NCI-H1105 (cell line): Measurements from ENCODE around the gene UBA5.

ENCODE experiments used
- DNase-seq: peaks from one replicate; lab custom pipeline; 2025; lab: John Stamatoyannopoulos, UW

The UBA5 gene

DNA sequence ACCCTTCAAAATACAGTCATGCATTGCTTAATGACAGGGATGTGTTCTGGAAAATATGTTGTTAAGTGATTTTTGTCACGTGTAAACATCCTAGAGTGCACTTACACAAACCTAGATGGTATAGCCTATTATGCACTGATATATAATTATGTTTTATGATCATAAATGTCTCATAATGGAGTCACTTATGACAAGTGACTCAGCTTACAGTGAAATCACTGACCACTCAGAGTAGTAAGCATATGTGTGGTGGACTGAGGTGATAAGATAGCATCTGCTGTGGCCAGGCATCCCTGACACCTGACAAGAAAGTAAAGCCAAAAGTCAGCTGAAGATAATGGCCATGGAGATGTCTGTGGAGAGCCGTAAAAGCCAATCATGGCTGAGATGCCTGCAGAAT is 5.9 kb upstream of the UBA5 start:
- peak; percentile 84 for DNase-seq

DNA sequence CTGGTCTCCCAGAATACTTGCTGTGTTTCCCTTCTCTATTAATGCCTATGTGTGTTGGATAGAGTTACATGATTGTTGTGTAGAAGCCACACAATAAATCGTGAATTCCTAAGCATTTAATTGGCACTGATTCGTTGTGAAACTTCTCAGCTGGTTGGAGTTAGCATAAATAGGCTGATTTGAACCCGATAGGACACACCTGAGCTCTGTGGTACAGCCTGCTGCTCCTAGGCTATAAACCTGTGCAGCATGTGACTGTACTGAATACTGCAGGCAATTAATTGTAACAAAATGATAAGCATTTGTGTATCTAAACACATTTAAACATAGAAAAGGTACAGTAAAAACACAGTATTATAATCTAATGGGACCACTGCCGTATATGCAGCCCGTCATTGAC is 5.4 kb upstream of the UBA5 start:
- no peak for DNase-seq

DNA sequence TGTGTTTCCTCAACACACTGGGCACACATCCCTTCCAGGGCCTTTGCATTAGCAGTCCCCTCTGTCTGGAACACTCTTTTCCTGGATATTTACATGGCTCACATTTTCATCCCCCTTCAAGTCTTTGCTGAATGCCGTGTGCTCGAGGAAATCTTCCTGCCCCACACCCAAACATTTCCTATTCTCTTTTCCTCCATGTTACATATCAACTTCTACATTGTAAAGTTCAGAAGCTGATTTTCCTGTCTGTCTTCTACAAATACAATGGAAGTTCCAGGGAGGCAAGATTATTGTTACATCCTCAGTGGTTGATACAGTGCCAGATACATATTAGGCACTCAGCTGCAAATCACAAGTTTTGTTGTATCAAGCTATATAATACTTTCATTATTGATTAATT is 4.7 kb upstream of the UBA5 start:
- DNase-seq: no peak

DNA sequence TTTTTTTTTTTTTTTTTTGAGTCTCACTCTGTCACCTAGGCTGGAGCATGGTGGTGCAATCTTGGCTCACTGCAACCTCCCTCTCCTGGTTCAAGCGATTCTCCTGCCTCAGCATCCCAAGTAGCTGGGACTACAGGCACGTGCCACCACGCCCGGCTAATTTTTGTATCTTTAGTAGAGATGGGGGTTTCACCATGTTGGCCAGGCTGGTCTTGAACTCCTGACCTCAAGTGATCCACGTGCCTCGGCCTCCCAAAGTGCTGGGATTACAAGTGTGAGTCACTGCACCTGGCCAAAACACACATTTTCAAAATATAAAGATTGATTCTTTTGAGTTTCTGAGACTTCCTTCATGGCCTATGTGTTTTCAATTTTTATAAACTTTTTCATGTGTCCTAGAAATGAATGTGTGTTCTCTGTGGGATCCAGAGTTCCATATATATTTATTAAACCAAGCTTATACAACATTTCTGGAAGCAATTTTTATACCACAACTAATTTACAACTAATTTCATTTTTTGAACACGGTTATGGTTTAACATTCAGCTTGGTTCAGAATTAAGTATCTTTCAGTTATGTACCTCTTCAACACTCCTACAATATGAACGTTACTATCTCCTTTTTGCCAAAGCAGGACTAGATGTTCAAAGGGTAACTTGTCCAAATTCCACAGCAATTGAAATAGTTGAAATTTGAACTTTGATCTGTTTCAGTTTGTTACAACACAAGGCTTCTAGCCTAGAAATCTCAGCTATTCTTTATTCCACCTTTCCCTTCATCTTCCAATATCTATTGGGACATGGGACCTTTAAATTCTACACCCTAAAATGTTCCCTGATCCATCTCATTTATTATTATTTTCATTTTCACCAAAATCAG is 2.0 kb upstream of the UBA5 start:
- no peak for DNase-seq

DNA sequence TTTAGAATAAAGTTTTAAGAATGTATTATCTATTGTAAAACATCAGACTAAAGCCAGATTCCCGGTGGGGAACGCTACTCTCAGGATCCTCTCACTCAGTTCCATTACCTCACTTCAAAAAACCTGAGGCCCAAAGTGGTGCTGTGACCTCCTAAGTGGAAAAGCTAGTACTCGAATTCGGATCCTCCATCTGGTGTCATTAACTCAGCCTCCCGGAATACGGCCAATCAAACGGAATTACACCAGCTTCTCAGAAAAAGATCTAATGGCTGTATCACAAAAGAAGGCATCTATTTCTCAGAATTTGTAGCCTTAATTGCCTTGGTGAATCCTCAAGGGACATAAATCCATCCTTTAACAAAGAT is 1.1 kb upstream of the UBA5 start:
- DNase-seq: no peak

DNA sequence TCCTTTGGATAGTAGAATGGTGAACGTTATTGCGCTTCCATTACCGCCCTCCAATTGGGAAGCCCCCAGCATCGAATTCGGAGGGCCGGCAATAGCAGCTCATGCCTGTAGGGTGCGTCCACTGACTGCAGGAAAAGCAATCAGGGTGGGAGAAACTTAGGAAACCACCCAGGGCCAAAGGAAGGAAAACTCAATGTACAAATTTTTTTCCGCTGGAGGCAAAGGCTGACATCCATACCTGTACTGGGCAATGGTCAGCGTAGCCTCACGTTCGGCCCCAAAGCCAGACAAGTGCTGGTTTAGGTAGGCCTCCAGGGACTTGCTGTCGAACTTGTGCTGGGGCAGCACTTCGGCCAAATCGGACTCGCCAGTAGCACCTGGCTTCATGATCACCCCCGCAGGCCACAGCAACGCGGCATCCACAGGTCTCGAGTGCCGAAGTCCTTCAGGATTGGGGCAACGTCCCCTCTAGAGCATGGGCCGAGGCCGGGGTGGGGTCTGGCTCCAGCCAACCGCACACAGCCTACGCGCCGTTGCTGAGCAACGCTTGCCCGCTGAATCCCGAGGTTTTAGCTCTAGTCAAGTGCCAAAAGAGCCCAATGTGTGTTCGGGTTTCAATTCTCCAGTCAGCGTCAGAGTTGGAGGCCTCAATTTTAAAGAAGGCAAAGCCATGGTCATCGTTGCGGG is 621 bp upstream of the UBA5 start, which contains the start of gene ACAD11:
Gene ACAD11 (minus strand): TSS at position 445 of the 687 bp plus-strand sequence. CDS start 58 bp downstream, at position 387.
- DNase-seq: peak; percentile 82

DNA sequence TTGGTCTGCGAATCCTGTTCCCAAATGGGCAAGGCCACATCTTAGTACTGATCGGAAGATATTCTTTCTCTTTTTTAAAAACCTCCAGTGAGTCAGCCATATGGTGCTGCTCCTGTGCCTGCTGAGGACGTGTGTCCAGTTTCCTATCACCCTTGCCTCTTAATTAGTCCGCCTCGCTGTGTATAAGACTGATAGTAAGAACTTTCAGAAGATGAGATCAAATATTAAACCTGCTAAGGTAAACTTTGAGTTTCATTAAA is 612 bp downstream of the UBA5 start:
- DNase-seq: no peak

DNA sequence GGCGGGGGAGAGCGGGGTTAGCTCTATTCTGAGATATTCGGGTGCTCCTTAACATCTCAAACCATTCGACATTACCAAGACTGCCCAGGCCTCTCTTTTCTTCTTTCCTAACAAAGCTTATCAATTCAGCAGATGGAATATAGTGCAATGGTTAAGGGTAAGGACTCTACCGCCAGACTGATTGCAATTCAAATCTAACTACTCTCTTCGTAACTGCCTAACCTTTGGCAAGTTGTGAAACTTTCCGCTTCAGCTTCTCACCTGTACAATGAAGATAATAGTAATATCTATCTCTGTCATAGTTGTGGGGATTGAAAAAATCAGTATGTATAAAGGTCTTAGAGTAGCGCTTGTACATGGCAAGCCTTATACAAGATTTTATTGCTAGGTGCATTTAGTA is 972 bp downstream of the UBA5 start:
- no peak for DNase-seq

DNA sequence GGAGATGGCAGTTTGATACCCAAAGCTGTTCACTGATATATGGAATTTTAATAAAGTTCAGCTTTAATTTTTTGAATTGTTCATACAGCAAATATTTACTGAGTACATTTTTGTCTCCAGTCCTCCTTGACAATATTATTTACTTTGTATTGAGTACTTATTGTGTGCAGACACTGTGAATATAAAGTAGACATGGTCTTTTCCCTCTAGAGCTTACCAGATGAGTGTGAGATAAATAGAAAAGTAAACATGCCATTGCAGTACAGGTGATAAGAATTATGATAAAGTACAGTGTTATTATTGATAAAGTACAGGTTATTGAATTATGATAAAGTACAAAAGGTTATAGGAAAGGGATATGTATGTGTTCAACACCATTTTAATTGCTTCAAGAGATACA is 2.1 kb downstream of the UBA5 start:
- DNase-seq: no peak

DNA sequence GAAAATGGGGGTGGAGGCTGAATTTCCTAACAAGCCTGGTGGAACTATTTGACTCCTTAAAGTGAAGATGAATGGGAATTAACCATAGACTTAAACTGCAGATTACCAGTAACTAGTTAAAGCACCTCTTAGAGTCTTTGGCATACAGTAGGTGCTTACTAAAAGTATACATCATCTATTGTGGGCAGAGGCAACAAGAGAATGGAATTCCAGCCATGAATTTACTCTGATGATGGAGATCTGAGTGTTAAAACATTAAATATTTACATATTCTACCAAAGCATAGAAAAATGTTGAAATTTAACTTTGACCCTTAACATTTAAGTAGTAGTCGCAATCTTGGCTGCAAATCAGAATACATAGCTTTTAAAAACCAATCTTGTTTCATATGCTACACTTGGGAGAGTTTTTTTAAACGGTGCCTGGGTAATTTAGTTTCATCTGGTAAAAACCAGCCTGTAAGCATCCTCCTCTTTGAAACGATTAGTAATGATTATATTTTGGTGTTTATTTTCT is 5.2 kb downstream of the UBA5 start:
- no peak for DNase-seq

DNA sequence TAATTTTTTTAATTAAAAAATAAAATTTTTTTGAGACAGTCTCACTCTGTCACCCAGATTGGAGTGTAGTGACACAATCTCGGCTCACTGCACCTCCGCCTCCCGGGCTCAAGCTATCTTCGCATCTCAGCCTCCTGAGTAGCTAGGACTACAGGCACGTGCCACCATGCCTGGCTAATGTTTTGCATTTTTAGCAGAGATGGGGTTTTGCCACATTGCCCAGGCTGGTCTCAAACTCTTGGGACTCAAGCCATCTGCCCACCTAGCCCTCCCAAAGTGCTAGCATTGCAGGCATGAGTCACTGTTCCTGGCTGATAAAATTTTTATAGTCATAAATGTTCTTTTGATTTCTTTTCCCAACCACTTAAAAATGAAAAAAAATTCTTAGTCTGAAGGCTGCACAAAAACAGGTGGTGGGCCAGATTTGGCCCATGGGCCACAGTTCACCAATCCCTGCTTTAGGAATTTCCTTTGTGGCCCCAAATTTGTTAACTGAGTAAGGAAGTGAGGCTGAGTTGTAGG is 9.2 kb downstream of the UBA5 start:
- DNase-seq: no peak

DNA sequence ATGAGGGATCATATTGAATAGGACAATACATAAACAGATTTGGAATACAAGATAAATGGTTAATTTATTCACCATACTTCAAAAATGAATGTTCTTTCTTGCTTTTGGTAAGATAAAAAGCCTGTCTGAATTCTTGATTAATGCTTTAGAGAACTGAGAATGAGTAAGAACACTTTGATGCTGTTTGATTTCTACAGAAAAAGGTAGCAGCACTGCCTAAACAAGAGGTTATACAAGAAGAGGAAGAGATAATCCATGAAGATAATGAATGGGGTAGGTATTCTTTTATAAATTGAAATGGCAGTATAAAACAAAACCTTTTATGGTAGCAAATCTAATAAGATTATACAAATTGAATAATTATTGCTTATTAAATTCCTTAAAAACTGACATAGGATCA is 15.3 kb downstream of the UBA5 start:
- DNase-seq: no peak

DNA sequence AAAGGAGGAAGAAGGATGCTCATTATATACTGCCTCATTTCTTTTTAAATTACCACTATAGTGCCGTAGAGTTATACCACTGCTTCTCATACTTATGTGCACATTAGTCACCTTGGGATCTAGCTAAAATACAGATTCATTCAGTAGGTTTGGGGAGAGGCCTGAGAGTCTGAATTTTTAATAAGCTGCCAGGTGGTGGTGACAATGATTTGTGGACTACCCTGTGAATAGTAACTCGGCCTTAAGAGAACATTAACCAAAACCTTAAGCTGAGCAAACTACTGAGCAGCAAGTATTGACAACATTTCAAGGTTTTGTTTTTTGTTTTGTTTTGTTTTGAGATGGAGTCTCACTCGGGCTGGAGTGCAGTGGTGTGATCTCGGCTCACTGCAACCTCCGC is 19.8 kb downstream of the UBA5 start:
- no peak for DNase-seq

DNA sequence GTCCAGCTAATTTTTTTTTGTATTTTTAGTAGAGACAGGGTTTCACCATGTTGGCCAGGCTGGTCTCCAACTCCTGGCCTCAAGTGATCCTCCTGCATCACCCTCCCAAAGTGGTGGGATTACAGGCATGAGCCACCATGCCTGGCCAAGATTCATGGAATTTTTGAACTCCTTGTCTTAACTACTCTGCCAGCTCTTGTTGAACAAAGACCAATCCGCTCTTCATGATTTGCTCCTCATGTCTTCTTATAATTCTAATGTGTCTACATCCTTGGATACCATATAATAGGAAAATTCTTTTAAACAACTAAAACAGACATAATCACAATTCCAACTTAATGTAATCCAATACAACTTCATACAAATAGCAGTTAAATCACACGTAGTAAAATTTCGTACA is 21.3 kb downstream of the UBA5 start:
- no peak for DNase-seq

DNA sequence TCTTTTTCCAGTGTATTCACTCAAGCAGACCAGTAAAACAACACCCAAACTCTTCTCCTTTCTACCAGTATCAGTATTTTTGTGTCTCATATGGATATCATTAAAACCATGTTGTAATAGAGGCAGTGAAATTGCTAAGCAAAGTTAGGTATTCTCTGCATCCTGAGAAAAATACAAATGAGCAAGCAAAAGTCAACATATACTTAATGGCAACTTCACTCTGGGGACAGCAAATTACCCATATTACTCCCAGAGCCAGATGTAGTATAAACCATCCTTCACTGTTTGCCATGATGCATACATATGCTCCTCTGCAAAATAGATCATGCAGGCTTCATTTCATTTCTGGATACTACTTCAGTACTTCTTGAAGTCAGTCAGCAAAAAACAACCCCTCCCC is 22.1 kb downstream of the UBA5 start:
- no peak for DNase-seq

DNA sequence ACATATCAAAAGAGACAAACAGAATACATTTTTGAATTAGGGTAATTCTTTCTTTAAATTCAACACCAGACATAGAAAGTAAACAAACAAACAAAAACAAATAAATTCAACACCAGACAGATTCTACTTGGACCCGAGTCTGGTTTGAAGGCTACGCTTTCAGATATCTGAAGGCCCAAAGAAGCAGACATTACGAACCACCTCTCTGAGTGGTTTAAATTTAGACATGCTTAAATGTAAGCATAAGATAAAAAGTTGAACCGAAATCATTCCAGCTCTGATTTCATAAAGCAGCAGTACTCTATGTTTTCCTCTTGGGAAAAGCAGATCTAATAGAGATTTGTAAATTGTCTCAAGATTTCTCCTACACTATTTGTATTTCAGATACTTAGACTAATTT is 29.9 kb downstream of the UBA5 start:
- DNase-seq: no peak

DNA sequence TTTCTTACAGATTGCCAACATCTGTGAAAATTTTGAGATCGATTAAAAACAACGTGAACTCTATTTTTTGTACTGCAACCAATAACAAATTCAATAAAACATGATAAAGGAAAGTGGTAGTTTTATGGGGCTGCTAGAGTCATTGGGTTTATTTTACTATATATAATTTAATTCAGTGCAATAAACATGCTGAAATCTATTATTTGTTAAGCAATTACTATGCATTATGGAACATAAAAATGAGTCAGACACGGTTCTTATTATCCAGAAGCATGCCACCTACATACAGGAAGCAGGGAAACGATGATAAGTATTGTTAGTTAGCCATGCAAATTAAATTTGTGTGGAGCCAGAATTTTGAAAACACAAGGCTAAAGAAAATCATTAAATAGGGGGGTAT is 34.9 kb downstream of the UBA5 start:
- no peak for DNase-seq

DNA sequence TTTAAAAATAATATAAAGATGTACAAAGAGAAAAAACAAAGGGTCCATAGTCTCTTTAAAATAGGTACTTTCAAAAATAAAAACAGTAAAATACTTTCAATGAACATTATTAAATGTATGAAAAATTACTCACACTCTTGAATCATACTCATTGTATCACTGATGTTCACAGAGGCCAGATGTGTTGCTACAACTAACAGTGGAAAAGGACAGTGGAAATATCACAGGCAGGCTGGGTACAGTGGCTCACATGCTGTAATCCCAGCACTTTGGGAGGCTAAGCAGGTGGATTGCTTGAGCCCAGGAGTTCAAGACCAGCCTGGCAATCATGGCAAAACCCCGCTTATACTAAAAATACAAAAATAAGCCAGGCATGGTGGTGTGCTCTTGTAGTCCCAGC is 35.3 kb downstream of the UBA5 start:
- DNase-seq: no peak

DNA sequence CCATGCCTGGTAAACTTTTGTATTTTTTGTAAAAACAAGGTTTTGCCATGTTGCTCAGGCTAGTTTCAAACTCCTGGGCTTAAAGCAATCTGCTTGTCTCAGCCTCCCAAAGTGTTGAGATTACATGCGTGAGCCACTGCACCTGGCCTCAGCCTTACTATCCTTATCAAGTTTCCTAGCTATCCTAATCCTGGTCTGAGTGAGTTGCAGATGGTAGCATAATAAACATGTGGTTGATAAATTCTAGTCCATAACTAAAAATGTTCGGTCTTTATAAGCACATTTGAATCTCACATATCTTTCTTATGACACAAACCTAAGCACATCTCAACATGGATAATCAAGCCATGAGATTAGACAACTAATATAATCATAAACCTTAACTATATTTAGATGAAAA is 43.6 kb downstream of the UBA5 start:
- DNase-seq: no peak

DNA sequence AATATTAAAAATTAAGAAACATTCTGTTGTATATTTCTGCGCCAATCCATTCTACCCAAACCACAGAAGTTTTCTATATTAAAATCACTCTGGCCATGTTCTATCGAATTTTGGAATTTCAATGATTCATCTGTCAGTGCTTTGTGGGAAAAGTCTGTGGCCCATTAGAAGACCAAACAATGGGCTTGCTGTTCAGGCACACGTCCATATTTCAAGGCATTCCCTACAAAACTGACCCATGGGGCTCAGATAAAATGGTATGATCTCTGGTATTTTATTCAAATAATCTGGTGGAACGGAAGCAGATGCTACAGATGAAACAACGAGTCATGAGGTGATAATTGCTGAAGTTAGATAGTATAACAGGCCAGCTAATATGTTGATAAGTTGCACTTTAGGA is 49.6 kb downstream of the UBA5 start:
- no peak for DNase-seq

DNA sequence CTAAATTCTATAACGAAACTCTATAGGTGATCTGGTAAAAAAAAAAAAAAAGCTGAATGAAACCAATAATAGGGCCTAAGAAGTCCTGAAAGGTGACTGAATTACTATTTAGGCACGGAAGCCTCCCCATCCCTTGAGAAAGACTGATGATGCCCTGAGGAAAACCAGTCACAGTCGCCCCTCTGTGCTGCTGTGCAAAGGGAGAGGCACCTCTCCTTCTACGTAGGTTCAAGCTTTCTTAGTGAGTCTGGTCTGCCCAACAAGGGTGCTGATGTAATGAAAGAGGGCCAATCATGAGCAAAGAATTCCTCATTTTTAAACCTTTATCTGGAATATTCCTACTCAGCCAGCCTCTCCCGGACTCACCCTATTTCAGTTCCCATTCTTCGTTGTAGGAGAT is 50.2 kb downstream of the UBA5 start:
- no peak for DNase-seq

DNA sequence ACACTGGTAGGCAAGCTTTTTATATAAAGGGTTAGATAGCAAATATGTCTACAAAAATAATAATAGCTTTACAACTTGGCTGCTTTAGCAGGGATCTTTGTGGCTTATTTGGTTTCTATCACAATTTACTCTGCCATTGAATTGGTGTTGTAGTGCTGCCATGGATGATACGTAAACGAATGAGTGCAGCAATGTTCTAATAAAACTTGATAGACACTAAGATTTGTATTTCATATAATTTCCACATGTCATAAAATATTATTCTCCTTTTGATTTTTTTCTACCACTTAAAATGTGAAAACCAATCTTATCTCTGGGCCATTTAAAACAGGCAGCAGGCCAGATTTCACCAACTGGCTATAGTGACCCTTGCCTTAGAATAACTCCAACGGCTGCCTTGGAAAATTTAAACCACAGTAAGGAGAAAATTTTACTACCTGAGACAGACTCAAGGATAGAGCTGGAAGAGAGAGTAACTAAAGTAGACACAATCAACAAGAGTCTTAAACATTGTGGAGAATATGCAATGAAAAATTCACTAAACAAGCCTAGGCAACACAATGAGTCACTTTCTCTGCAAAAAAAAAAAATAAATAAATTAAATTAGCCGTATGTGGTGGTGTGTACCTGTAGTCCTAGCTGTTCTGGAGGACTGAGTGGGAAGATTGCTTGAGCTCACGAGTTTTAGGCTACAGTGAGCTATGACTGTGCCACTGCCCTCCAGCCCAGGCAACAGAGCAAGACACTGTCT is 54.0 kb downstream of the UBA5 start:
- no peak for DNase-seq

DNA sequence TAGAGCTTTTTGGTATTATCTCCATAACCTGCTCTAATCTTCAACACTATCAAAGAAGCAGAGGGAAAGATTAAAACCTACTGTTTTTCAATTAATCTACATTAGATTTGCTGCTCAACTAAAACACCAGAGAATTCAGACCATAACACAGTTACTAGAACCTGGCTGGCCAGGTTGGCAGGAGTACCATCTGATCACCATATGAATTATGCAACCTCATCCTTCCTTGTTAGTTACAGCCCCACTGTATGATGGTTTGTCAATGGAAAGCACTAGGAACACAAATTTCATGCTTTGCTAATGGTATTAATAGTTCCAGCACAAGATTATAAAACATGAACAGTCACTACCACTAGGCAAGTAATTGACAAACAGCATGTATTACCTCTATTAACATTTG is 56.2 kb downstream of the UBA5 start:
- DNase-seq: no peak
